Neutrophil (primary cell): Measurements from ENCODE around the gene COL4A4.

ENCODE experiments used
- H3K27ac ChIP-seq: fragments of 200-600 bp; sonication (generic); 2 replicates; pipeline ENCODE4 v1.5.1; 2016; ENCODE audit warnings: mild to moderate bottlenecking, moderate library complexity
- H3K27me3 ChIP-seq: fragments of 200-600 bp; sonication (generic); 2 replicates; pipeline ENCODE4 v1.6.0; 2016; ENCODE audit warnings: mild to moderate bottlenecking
- H3K36me3 ChIP-seq: fragments of 200-600 bp; sonication (generic); 2 replicates; pipeline ENCODE4 v1.5.1; 2017
- H3K4me1 ChIP-seq, 2 experiments: fragments of 200-600 bp in 1 of 2; sonication (generic) in 1 of 2; 1 replicate in 1 of 2; 2 replicates in 1 of 2; pipeline versions ENCODE4 v1.5.1 to v1.6.1; 2013 to 2016; ENCODE audit warnings: low read depth in 1 of 2, low read length in 1 of 2, mild to moderate bottlenecking in 1 of 2, moderate library complexity in 1 of 2; ENCODE audit not compliant: control insufficient read depth in 1 of 2, insufficient read depth in 1 of 2
- H3K4me3 ChIP-seq, 2 experiments: fragments of 200-600 bp in 1 of 2; sonication (generic) in 1 of 2; 1 replicate in 1 of 2; 2 replicates in 1 of 2; pipeline ENCODE4 v1.5.1; 2013 to 2016; ENCODE audit warnings: low read depth in 1 of 2, low read length in 1 of 2, mild to moderate bottlenecking in 1 of 2, moderate library complexity in 1 of 2
- H3K9me3 ChIP-seq: fragments of 200-600 bp; sonication (generic); 2 replicates; pipeline ENCODE4 v1.5.1; 2016
- CTCF ChIP-seq: fragments of 200-600 bp; sonication (generic); IDR thresholded peaks from 2 replicates; pipeline ENCODE4 v1.5.1; 2016; ENCODE audit warnings: antibody characterized with exemption

Gene COL4A4

DNA sequence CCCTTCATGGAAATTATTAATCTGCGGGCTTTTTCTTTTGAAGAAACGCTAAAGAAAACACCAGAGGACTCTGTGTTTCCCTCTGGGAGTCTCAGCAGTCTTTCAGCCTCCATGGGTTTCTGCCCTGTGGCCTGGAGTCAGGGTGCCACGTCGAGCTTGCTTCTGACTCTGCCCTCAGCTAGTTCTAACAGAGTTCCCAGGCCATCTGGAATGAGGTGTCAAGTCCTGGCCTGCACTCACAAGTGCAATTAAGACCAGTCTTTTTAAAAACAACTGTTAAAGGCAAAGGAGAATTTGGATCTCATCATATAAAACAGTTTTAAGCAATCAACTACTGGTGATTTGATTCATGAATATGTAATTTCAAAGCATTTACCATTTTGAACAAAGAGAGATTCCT lies 170.8 kb downstream of the COL4A4 start:
- TF ChIP-seq CTCF: no peak
- Histone ChIP-seq H3K27ac (no peak overlapping the region), H3K36me3 (peaks cover 10% of the 10 kb centered on the region), H3K4me1 (no peaks in the 10 kb centered on the region), H3K9me3 (no peaks in the 10 kb centered on the region), H3K4me3 (no peak overlapping the region), H3K27me3 (no peaks in the 10 kb centered on the region)

DNA sequence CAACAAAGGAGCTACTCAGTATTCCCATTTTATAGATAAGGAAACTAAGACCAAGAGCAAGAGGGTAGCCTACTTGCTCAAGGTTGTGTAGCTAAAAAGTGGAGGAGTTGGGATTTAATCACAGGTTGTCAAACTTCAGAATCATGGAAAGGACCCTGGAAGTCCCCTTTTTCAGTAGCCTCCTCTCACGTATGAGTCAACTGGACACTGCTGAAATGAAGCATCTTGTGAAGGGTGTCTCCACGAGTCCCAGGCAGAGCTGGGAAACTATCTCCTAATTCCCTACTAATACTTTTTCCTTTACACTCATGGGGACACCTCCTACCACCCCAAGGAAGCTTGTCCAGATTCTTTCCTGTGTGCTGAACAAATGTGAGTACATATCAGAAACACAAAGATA lies 172.3 kb downstream of the COL4A4 start:
- no peaks in the 10 kb centered on the region for H3K27me3 ChIP-seq
- no peak for TF ChIP-seq CTCF
- peaks cover 10% of the 10 kb centered on the region for H3K36me3 ChIP-seq
- no peaks in the 10 kb centered on the region for H3K4me1 ChIP-seq
- H3K27ac ChIP-seq: no peak overlapping the region
- no peak overlapping the region for H3K4me3 ChIP-seq
- no peaks in the 10 kb centered on the region for H3K9me3 ChIP-seq

DNA sequence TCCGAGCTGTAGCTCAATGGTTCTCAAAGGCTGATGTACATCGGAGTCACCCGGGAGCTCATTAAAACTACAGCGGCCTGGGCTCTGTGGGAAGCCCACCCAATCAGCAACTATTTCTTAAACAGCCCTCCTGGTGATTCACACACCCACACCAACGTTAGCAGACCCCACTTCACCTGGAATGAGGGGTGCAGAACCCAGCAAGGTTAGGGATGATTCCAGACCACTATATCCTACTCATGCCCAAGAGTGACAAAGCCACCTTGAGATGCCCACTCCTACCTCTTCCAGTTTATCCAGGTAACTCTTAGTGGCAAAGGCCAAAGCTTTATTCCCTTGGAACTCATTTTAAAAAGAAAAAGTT lies 178.4 kb downstream of the COL4A4 start:
- Histone ChIP-seq H3K27ac (no peak overlapping the region), H3K4me1 (no peaks in the 10 kb centered on the region), H3K9me3 (no peaks in the 10 kb centered on the region), H3K36me3 (no peaks in the 10 kb centered on the region), H3K27me3 (no peaks in the 10 kb centered on the region), H3K4me3 (no peak overlapping the region)
- TF ChIP-seq CTCF: no peak

- Histone ChIP-seq H3K27me3 (no peaks in the 10 kb centered on the region), H3K4me3 (no peak overlapping the region), H3K27ac (no peak overlapping the region), H3K9me3 (no peaks in the 10 kb centered on the region), H3K36me3 (no peaks in the 10 kb centered on the region), H3K4me1 (no peaks in the 10 kb centered on the region)
- TF ChIP-seq CTCF: no peak
Measured at GRCh38 chr2:226984750-226985582, 179.0 kb downstream of the COL4A4 start.

- no peaks in the 10 kb centered on the region for H3K4me1 ChIP-seq
- TF ChIP-seq CTCF: no peak
- H3K36me3 ChIP-seq: no peaks in the 10 kb centered on the region
- no peak overlapping the region for H3K4me3 ChIP-seq
- no peak overlapping the region for H3K27ac ChIP-seq
- H3K9me3 ChIP-seq: no peaks in the 10 kb centered on the region
- no peaks in the 10 kb centered on the region for H3K27me3 ChIP-seq
Measured at GRCh38 chr2:226983895-226984749, 179.9 kb downstream of the COL4A4 start.
